ENCODE data around the gene FDCSP. TPM values are rescaled to one million over a fixed set of nuclear protein-coding genes. Genes with fewer than 3 reads are reported as not detected.

The FDCSP gene
- total and polyA plus RNA-seq, 2 donors (not counting 1 experiment from before 2014, with no cell fraction given), result not detected

DNA sequence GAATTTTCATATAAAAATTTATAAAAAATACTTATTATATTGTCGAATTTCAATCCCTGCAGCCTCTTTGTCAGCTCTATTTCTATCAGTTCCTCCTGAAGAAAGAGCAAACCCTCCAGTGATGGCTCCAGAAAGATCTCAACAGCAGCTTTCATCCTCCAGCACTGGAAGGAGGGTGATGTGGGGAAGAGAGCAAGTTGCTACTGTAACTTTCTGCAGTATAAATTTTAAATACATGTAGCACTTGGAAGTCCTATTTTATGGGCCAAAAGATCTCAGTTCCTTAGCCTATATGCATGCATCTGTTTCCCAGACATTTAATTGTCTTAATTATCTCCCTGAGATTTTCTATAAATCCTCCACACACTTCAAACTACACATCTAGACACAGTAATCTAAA is 44.1 kb upstream of the FDCSP start:
- ChIA-PET POLR2A (no interaction called here), CTCF (no interaction called here)
- Mint-ChIP-seq H3K4me3 (no peak overlapping the region), H3K27ac (no peak overlapping the region), H3K27me3 (no peaks in the 10 kb centered on the region), H3K9me3 (ENCODE audit: insufficient read depth) (no peaks in the 10 kb centered on the region), H3K4me1 (no peaks in the 10 kb centered on the region)
- no CpG with 5 or more reads among the region's 1 CpG for WGBS (ENCODE audit: insufficient coverage)
- Histone ChIP-seq H3K27me3 (replicated peaks in 1 of 4; ENCODE audit: control extremely low read depth in 1 of 4, control insufficient read depth in 3 of 4, insufficient read depth in 4 of 4, low read length in 3 of 4) (no peaks in the 10 kb centered on the region), H3K27ac (ENCODE audit: low read length in 2 of 2) (no peak overlapping the region), H3K9ac (ENCODE audit: low read length) (no peak overlapping the region), H3K9me3 (ENCODE audit: control extremely low read depth in 1 of 3, control insufficient read depth in 2 of 3, insufficient read depth in 1 of 3, low read length in 2 of 3) (no peaks in the 10 kb centered on the region), H3K4me1 (ENCODE audit: control insufficient read depth in 2 of 2, insufficient read depth in 2 of 2, low read length in 2 of 2) (no peaks in the 10 kb centered on the region), H3K4me2 (replicated peaks; ENCODE audit: low read depth, low read length, poor library complexity, severe bottlenecking) (no peak overlapping the region), H4K20me1 (ENCODE audit: control insufficient read depth, insufficient read depth, low read length, poor library complexity, severe bottlenecking) (no peaks in the 10 kb centered on the region), H3K36me3 (replicated peaks in 1 of 2; ENCODE audit: control extremely low read depth in 1 of 2, control insufficient read depth in 1 of 2, extremely low read depth in 1 of 2, insufficient read depth in 2 of 2, low read length in 1 of 2) (no peaks in the 10 kb centered on the region), H3K4me3 (ENCODE audit: control extremely low read depth in 1 of 5, extremely low read depth in 1 of 5, insufficient read depth in 1 of 5, low read depth in 2 of 5, low read length in 4 of 5) (no peak overlapping the region), H2AFZ (ENCODE audit: insufficient read depth, low read depth, low read length, poor library complexity, severe bottlenecking) (no peak overlapping the region), H3K79me2 (ENCODE audit: control insufficient read depth, insufficient read depth, low read length) (no peaks in the 10 kb centered on the region)
- DNase-seq (no peak), ATAC-seq (ENCODE audit: low read depth) (no peak)
- TF ChIP-seq, protein P1, sequence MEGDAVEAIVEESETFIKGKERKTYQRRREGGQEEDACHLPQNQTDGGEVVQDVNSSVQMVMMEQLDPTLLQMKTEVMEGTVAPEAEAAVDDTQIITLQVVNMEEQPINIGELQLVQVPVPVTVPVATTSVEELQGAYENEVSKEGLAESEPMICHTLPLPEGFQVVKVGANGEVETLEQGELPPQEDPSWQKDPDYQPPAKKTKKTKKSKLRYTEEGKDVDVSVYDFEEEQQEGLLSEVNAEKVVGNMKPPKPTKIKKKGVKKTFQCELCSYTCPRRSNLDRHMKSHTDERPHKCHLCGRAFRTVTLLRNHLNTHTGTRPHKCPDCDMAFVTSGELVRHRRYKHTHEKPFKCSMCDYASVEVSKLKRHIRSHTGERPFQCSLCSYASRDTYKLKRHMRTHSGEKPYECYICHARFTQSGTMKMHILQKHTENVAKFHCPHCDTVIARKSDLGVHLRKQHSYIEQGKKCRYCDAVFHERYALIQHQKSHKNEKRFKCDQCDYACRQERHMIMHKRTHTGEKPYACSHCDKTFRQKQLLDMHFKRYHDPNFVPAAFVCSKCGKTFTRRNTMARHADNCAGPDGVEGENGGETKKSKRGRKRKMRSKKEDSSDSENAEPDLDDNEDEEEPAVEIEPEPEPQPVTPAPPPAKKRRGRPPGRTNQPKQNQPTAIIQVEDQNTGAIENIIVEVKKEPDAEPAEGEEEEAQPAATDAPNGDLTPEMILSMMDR (IDR thresholded peaks at IDR 0.05), result no peak
- no peak for TF ChIP-seq EZH2 (IDR thresholded peaks at IDR 0.05; ENCODE audit: borderline replicate concordance, insufficient read depth, low read depth, low read length, poor library complexity, severe bottlenecking)
- intact Hi-C loops (cut with micrococcal nuclease), result no loop called here

DNA sequence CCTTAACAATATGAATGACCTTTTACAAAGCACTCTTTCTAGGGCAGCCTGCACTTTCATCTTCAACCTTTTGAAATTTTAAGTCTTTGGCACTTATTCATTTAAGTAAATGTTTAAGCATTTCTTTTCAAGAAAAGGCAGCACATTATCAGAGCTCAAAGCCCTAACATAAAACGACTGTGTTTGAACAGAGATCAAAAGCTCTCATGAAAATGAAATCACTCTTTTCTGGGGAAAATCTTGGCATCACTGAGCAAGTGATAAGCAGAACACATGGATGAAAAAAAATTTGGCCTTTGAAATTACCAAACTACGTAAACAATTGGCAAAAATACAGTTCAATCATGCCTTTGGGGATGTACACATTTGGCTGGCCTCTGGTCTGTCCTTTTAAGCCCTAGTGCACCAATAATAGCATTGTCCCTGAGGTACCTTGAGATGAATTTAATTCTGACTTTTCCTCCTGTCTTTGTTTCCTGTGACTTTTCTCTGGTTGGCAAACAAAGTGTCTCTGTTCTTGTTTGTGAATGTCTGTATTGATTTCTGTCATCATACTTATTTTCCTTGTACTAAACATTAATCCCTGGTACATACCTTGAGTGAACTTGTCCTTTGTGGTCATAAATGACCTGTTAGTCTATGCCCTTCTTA is 43.3 kb upstream of the FDCSP start:
- no peak overlapping the region for H3K27ac ChIP-seq (ENCODE audit: low read length in 2 of 2)
- H3K4me3 ChIP-seq (ENCODE audit: control extremely low read depth in 1 of 5, extremely low read depth in 1 of 5, insufficient read depth in 1 of 5, low read depth in 2 of 5, low read length in 4 of 5), result no peak overlapping the region
- no peak overlapping the region for H3K4me2 ChIP-seq (replicated peaks; ENCODE audit: low read depth, low read length, poor library complexity, severe bottlenecking)
- ChIA-PET POLR2A (no interaction called here), CTCF (no interaction called here)
- intact Hi-C loops (cut with micrococcal nuclease), result no loop called here
- DNase-seq (no peak), ATAC-seq (ENCODE audit: low read depth) (no peak)
- no peaks in the 10 kb centered on the region for H4K20me1 ChIP-seq (ENCODE audit: control insufficient read depth, insufficient read depth, low read length, poor library complexity, severe bottlenecking)
- no peak overlapping the region for H3K9ac ChIP-seq (ENCODE audit: low read length)
- no peaks in the 10 kb centered on the region for H3K4me1 Mint-ChIP-seq
- H3K9me3 ChIP-seq (ENCODE audit: control extremely low read depth in 1 of 3, control insufficient read depth in 2 of 3, insufficient read depth in 1 of 3, low read length in 2 of 3), result no peaks in the 10 kb centered on the region
- no peak overlapping the region for H2AFZ ChIP-seq (ENCODE audit: insufficient read depth, low read depth, low read length, poor library complexity, severe bottlenecking)
- H3K36me3 ChIP-seq (replicated peaks in 1 of 2; ENCODE audit: control extremely low read depth in 1 of 2, control insufficient read depth in 1 of 2, extremely low read depth in 1 of 2, insufficient read depth in 2 of 2, low read length in 1 of 2), result no peaks in the 10 kb centered on the region
- H3K4me1 ChIP-seq (ENCODE audit: control insufficient read depth in 2 of 2, insufficient read depth in 2 of 2, low read length in 2 of 2), result no peaks in the 10 kb centered on the region
- no peaks in the 10 kb centered on the region for H3K27me3 Mint-ChIP-seq
- TF ChIP-seq, protein P1 (IDR thresholded peaks at IDR 0.05), result no peak
- TF ChIP-seq EZH2 (IDR thresholded peaks at IDR 0.05; ENCODE audit: borderline replicate concordance, insufficient read depth, low read depth, low read length, poor library complexity, severe bottlenecking), result no peak
- WGBS (ENCODE audit: insufficient coverage), result 100% methylated on average over 1 of the region's 2 CpGs
- H3K27me3 ChIP-seq (replicated peaks in 1 of 4; ENCODE audit: control extremely low read depth in 1 of 4, control insufficient read depth in 3 of 4, insufficient read depth in 4 of 4, low read length in 3 of 4), result no peaks in the 10 kb centered on the region
- no peaks in the 10 kb centered on the region for H3K9me3 Mint-ChIP-seq (ENCODE audit: insufficient read depth)
- no peak overlapping the region for H3K27ac Mint-ChIP-seq
- H3K4me3 Mint-ChIP-seq, result no peak overlapping the region
- no peaks in the 10 kb centered on the region for H3K79me2 ChIP-seq (ENCODE audit: control insufficient read depth, insufficient read depth, low read length)
